HepG2 (cell line): ENCODE data around the gene MON1A. TPM values are rescaled to one million over a fixed set of nuclear protein-coding genes. Genes with fewer than 3 reads are reported as not detected.
A peak's percentile ranks its signal among the peaks of the same experiment; 100 is the strongest.
"Not testable (repeated sequence)": the region's sequence is repeated elsewhere in the genome, so short reads cannot be mapped to it uniquely, and the experiment has no call there.

ENCODE experiments used
- ATAC-seq: fragments of 200-7000 bp; cut with Tn5 transposase; 3 replicates; pipeline ENCODE4 v1.9.1; 2020; ENCODE audit warnings: mild to moderate bottlenecking, moderate library complexity
- BruUV-seq: library from RNA; stranded (reverse); fragments of 400-500 nt; replicated peaks from 2 replicates; lab custom pipeline; 2021; lab: Mats Ljungman, UMichigan
- CTCF ChIA-PET: fragments of 300-600 bp; formaldehyde crosslinking; extraction: SDS; loops from one replicate; lab custom pipeline; 2021; ENCODE audit warnings: low total read pairs, inconsistent platforms, low intra/inter-chr PET ratio; lab: Yijun Ruan, JAX
- POLR2A ChIA-PET: fragments of 350-600 bp; sonication (Branson Sonifier 250); formaldehyde crosslinking; loops from one replicate; lab custom pipeline; 2020; ENCODE audit warnings: antibody characterized with exemption, inconsistent platforms; lab: Yijun Ruan, JAX
- DNase-seq: peaks from one replicate; pipeline ENCODE4 v3.0.0-alpha.2; 2015; ENCODE audit warnings: low spot score
- FAIRE-seq: peaks from 3 replicates; lab custom pipeline; 2011; peaks lifted over from hg19 to GRCh38; lab: Jason Lieb, UNC
- H2AFZ ChIP-seq: one replicate; pipeline ENCODE4 v1.6.1; 2011; ENCODE audit warnings: low read length, inconsistent platforms
- H3K27ac ChIP-seq: fragments of 300-600 bp; 3 replicates; pipeline ENCODE4 v1.8.0; 2011; ENCODE audit warnings: mixed run types, mild to moderate bottlenecking, mixed read lengths, low read length, inconsistent platforms; ENCODE audit not compliant: insufficient read depth; ENCODE audit errors: extremely low read length
- H3K27me3 ChIP-seq, 2 experiments: fragments of 200-600 bp in 1 of 2; 2 replicates in 1 of 2; 3 replicates in 1 of 2; pipeline versions ENCODE4 v1.6.0 to v1.8.0; 2011; ENCODE audit warnings: low read length in 2 of 2, mild to moderate bottlenecking in 2 of 2, moderate library complexity in 2 of 2, inconsistent platforms in 1 of 2; ENCODE audit not compliant: insufficient read depth in 2 of 2, control insufficient read depth in 1 of 2
- H3K36me3 ChIP-seq, 2 experiments: fragments of 200-600 bp in 1 of 2; replicated peaks in 1 of 2; 2 replicates in 1 of 2; 3 replicates in 1 of 2; pipeline versions ENCODE4 v1.5.1 to v1.8.0; 2011; ENCODE audit warnings: low read length in 2 of 2, inconsistent platforms in 1 of 2; ENCODE audit not compliant: insufficient read depth in 2 of 2, control insufficient read depth in 1 of 2
- H3K4me1 ChIP-seq: 2 replicates; pipeline ENCODE4 v1.5.1; 2012; ENCODE audit warnings: low read length, inconsistent platforms; ENCODE audit not compliant: insufficient read depth
- H3K4me2 ChIP-seq: 2 replicates; pipeline ENCODE4 v1.6.0; 2011; ENCODE audit warnings: low read depth, low read length, inconsistent platforms
- H3K4me3 ChIP-seq, 3 experiments: fragments of 200-600 bp in 1 of 3; sonication (generic), shearing (Covaris generic) in 1 of 3; replicated peaks in 1 of 3; 2 replicates each; pipeline ENCODE4 v1.5.1; 2011 to 2016; ENCODE audit warnings: low read length in 3 of 3, inconsistent platforms in 2 of 3, low read depth in 2 of 3, mild to moderate bottlenecking in 2 of 3, control low read depth in 1 of 3, mixed read lengths in 1 of 3; ENCODE audit not compliant: insufficient read depth in 1 of 3
- H3K79me2 ChIP-seq: one replicate; pipeline ENCODE4 v1.6.1; 2011; ENCODE audit warnings: low read length, inconsistent platforms; ENCODE audit not compliant: insufficient read depth
- H3K9ac ChIP-seq: 2 replicates; pipeline ENCODE4 v1.6.0; 2011; ENCODE audit warnings: mild to moderate bottlenecking, low read depth, low read length, inconsistent platforms; ENCODE audit not compliant: insufficient read depth
- H3K9me3 ChIP-seq: 2 replicates; pipeline ENCODE4 v1.5.1; 2012; ENCODE audit warnings: mild to moderate bottlenecking, low read length
- H4K20me1 ChIP-seq: 2 replicates; pipeline ENCODE4 v1.6.0; 2011; ENCODE audit warnings: inconsistent platforms, mild to moderate bottlenecking, low read length, moderate library complexity; ENCODE audit not compliant: insufficient read depth
- FOSL2 ChIP-seq: sonication (generic); formaldehyde crosslinking; IDR thresholded peaks from 2 replicates; pipeline ENCODE4 v1.4.0; 2020; ENCODE audit warnings: missing genetic modification reagents
- ZNF121 ChIP-seq: sonication (generic); formaldehyde crosslinking; IDR thresholded peaks from 2 replicates; pipeline ENCODE4 v1.5.0; 2020; ENCODE audit warnings: mild to moderate bottlenecking, missing genetic modification reagents
- ZNF354B ChIP-seq: sonication (generic); formaldehyde crosslinking; IDR thresholded peaks from 2 replicates; pipeline ENCODE4 v1.8.0; 2022; ENCODE audit warnings: mild to moderate bottlenecking, missing genetic modification reagents
- ZNF605 ChIP-seq: sonication (generic); formaldehyde crosslinking; IDR thresholded peaks from 2 replicates; pipeline ENCODE4 v1.8.0; 2022; ENCODE audit warnings: mild to moderate bottlenecking, missing genetic modification reagents
- WGBS: methylation state at CpG from one replicate; pipeline ENCODE4 v1.1.6; 2017; ENCODE audit warnings: low lambda C conversion rate; 5-methylcytosine and 5-hydroxymethylcytosine counted together
- in situ Hi-C: cut with HindIII; loops from 2 replicates; pipeline ENCODE4 v1.10.0; 2017; ENCODE audit warnings: low pct_unique_long_range_greater_than_20kb; ENCODE audit not compliant: extremely low pct_ligation_motif_present
- intact Hi-C: fragments of 100-400 bp; cut with micrococcal nuclease; formaldehyde crosslinking; loops from one replicate; pipeline ENCODE4 v1.10.0; 2022; ENCODE audit not compliant: unreplicated experiment
- polyA plus RNA-seq, 8 experiments: library from polyadenylated mRNA; depleted of rRNA in 3 of 8; stranded (reverse) in 7 of 8; unstranded in 1 of 8; fragments of >200 nt; fragmentation: Illumina TruSeq in 4 of 8; extraction: Trizol in 4 of 8; gene quantifications; 2 replicates each; pipeline versions ENCODE4 v1.2.1 to v1.2.3, GENCODE V29; 2011 to 2016; ENCODE audit warnings: low read depth in 4 of 8, missing spikeins in 1 of 8, mixed read lengths in 1 of 8; ENCODE audit not compliant: insufficient read depth in 1 of 8
- total RNA-seq, 5 experiments: library from RNA; depleted of rRNA; stranded (reverse); fragments of >200 nt; fragmentation: Illumina TruSeq; extraction: Trizol; gene quantifications; 2 replicates each; pipeline ENCODE4 v1.2.3, GENCODE V29; 2016; ENCODE audit warnings: low read depth in 1 of 5
- TF ChIP-seq, protein P1 (sequence below): sonication (generic); formaldehyde crosslinking; IDR thresholded peaks from 2 replicates; pipeline ENCODE4 v1.4.0; 2020; ENCODE audit warnings: missing genetic modification reagents

The MON1A gene
- total and polyA plus RNA-seq, 2 of the 13 experiments (the other 11 are each of a cell fraction or from before 2014, with no cell fraction given): 4.6 to 9.0 TPM

- ChIA-PET POLR2A (interaction anchor here (1.2 kb wide), 1 partner anchor 15 kb away, joined by 6 read pairs; the partner anchor contains the start of gene RBM6), CTCF (no interaction called here)
- Histone ChIP-seq H3K4me2 (no peak overlapping the region), H3K9me3 (no peaks in the 10 kb centered on the region), H3K27ac (no peak overlapping the region), H2AFZ (no peak overlapping the region), H3K4me1 (peaks cover 50% of the 10 kb centered on the region), H4K20me1 (no peaks in the 10 kb centered on the region), H3K4me3 (no peak overlapping the region), H3K27me3 (no peaks in the 10 kb centered on the region), H3K79me2 (no peaks in the 10 kb centered on the region), H3K36me3 (no peaks in the 10 kb centered on the region), H3K9ac (no peak overlapping the region)
- no TSS peak for BruUV-seq
- no peak for DNase-seq
- in situ Hi-C loops (no loop called here), intact Hi-C loops (no loop called here)
- TF ChIP-seq ZNF354B (CRISPR knock-in tag) (no peak), ZNF121 (CRISPR knock-in tag) (peak; percentile 88), ZNF605 (no peak)
- 90% methylated on average over 2 of the region's 2 CpGs for WGBS
- no peak for FAIRE-seq
- no peak for ATAC-seq
Observed at GRCh38 chr3:49925485-49925884, 4.1 kb downstream of the MON1A start.

DNA sequence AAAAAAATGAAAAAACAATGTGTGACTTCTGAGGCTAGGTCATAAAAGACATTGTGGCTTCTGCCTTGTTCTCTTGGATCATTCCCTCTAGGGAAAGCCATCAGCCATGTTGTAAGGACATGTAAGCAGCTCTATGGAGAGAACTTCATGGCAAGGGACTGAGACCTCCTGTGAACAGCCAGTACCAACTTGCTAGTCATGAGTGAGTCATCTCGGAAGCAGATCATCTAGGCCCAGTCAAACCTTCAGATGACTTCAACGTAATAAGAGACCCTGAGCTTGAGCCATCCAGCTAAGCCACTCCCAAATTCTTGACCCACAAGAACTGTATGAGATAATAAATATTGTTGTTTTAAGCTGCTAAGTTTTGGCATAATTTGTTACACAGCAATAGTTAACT lies 4.9 kb downstream of the MON1A start:
- ATAC-seq: no peak
- H3K9ac ChIP-seq: no peak overlapping the region

GRCh38 chr3:49917806-49918590 lies 11.6 kb downstream of the MON1A start:
- H2AFZ ChIP-seq, POLR2A ChIA-PET, H3K4me2 ChIP-seq, H3K36me3 ChIP-seq, intact Hi-C loops, H3K9me3 ChIP-seq, H3K79me2 ChIP-seq, H3K9ac ChIP-seq, H3K27ac ChIP-seq, H3K4me3 ChIP-seq, H3K27me3 ChIP-seq, H4K20me1 ChIP-seq, DNase-seq, BruUV-seq, FAIRE-seq, H3K4me1 ChIP-seq, CTCF ChIA-PET, in situ Hi-C loops, ATAC-seq: not testable (repeated sequence)
- 96% methylated on average over 19 of the region's 19 CpGs for WGBS

More for the DNA sequence above, 4.9 kb downstream of the MON1A start:
- ChIA-PET POLR2A (interaction anchor here (1.2 kb wide), 1 partner anchor 15 kb away, joined by 6 read pairs; the partner anchor contains the start of gene RBM6), CTCF (no interaction called here)
- no peaks in the 10 kb centered on the region for H3K79me2 ChIP-seq
- no peak overlapping the region for H3K27ac ChIP-seq
- peaks cover 47% of the 10 kb centered on the region for H3K4me1 ChIP-seq
- no peaks in the 10 kb centered on the region for H3K36me3 ChIP-seq
- H3K27me3 ChIP-seq: no peaks in the 10 kb centered on the region
- no peaks in the 10 kb centered on the region for H4K20me1 ChIP-seq
- no peak overlapping the region for H3K4me2 ChIP-seq
- no peak for DNase-seq
- intact Hi-C loops (no loop called here), in situ Hi-C loops (no loop called here)
- WGBS: 100% methylated on average over 1 of the region's 2 CpGs
- BruUV-seq: no TSS peak
- TF ChIP-seq, protein P1, sequence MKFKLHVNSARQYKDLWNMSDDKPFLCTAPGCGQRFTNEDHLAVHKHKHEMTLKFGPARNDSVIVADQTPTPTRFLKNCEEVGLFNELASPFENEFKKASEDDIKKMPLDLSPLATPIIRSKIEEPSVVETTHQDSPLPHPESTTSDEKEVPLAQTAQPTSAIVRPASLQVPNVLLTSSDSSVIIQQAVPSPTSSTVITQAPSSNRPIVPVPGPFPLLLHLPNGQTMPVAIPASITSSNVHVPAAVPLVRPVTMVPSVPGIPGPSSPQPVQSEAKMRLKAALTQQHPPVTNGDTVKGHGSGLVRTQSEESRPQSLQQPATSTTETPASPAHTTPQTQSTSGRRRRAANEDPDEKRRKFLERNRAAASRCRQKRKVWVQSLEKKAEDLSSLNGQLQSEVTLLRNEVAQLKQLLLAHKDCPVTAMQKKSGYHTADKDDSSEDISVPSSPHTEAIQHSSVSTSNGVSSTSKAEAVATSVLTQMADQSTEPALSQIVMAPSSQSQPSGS (CRISPR knock-in tag): no peak
- 0 out of 2 replicates have a peak, but pooled peaks have one; percentile 16 for TF ChIP-seq FOSL2 (CRISPR knock-in tag)
- no peak overlapping the region for H2AFZ ChIP-seq
- FAIRE-seq: no peak
- H3K9me3 ChIP-seq: no peaks in the 10 kb centered on the region
- H3K4me3 ChIP-seq: no peak overlapping the region
